Hypothalamus (tissue), 51 donors: Measurements from ENCODE around the gene CDH19.
A peak's percentile ranks its signal among the peaks of the same experiment; 100 is the strongest.

Experiments
- DNase-seq, 51 donors: peaks; one replicate each; lab custom pipeline; 2025; lab: John Stamatoyannopoulos, UW

The CDH19 gene, protein sequence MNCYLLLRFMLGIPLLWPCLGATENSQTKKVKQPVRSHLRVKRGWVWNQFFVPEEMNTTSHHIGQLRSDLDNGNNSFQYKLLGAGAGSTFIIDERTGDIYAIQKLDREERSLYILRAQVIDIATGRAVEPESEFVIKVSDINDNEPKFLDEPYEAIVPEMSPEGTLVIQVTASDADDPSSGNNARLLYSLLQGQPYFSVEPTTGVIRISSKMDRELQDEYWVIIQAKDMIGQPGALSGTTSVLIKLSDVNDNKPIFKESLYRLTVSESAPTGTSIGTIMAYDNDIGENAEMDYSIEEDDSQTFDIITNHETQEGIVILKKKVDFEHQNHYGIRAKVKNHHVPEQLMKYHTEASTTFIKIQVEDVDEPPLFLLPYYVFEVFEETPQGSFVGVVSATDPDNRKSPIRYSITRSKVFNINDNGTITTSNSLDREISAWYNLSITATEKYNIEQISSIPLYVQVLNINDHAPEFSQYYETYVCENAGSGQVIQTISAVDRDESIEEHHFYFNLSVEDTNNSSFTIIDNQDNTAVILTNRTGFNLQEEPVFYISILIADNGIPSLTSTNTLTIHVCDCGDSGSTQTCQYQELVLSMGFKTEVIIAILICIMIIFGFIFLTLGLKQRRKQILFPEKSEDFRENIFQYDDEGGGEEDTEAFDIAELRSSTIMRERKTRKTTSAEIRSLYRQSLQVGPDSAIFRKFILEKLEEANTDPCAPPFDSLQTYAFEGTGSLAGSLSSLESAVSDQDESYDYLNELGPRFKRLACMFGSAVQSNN

DNA sequence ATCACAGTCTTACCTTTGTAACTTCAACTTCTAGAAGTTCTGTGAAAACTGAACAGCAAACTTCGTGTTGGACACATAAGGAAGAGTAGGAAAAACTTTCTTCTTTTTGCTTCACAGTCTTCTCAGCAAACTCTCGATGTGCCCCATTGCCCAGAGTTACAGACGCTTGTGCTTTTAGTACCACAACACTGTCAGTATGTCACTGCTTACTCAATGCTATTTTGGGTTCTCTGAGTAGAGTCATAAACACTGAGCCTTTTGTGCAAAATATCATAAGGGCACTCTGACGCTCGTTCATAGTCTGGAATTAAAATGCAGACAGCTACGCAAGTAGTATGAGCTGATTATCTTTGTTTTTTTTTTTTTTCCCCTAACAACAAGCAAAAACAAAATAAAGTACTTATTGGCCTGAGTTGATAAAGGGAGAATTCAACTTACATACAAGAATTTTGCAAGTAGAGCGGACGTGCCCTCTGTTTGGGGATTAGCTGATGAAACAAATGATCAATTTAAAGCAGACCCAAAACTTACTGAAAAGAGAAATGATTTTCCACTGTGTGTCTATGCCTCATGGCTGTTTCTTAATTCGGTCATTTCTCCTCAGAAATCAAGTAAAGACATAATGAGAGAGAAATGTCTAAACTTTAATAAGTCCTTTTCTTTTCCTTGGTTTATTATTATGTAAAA is at the start of gene CDH19:
TSS of gene CDH19 (minus strand) at position 150 of the 687 bp plus-strand sequence. CDS start 31,886 bp downstream, outside the sequence.
- peak in 16 of 51 donors; percentile 1 to 72 (median 24) for DNase-seq

DNA sequence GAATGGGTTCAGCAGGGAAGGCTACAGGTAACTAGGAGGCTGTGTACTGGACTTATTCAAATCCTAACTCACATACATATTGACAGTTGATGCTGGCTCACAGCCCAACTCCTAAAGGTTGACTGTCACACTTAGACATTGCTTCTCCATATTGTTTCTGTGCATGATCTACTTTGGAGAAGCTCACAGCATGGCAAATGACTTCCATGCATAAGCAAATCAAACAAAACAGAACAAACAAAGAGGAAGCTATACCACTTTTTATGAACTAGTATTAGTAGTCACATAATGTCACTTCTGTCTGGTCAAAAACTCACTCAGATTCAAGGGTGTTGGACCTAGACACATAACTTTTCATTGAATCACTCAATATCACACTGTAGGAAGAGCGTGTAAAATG is 43.8 kb upstream of the CDH19 start:
- DNase-seq = no peak

- DNase-seq = no peak
These were observed 42.7 kb upstream of the CDH19 start for GRCh38 chr18:66646609-66647008.

GRCh38 chr18:66645983-66646382 is 42.1 kb upstream of the CDH19 start:
- DNase-seq = no peak

GRCh38 chr18:66641056-66641455 is 37.2 kb upstream of the CDH19 start:
- DNase-seq = no peak

- no peak for DNase-seq
These were observed 36.5 kb upstream of the CDH19 start for GRCh38 chr18:66640431-66640830.

- no peak for DNase-seq
These were observed 35.2 kb upstream of the CDH19 start for GRCh38 chr18:66638856-66639629.

- DNase-seq = no peak
These were observed 31.5 kb upstream of the CDH19 start for GRCh38 chr18:66635342-66635741.

DNA sequence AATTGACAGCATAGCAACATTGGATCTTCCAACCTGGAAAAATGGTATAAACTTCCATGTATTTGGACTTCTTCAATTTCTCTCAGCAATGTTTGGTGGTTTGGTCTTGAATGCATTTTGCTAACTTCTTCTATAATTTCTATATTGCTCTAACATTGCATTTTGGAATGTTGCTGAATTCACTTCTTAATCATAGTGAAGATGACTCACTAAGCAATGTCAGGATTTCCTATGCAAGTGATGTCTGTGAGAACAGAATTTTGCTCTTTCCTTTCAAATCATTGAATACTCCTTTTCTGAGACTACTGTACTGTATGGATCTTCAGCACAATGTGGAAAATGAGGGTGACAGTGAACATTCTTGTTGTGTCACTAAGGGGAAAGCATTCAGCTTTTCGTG is 28.9 kb upstream of the CDH19 start:
- no peak for DNase-seq

DNA sequence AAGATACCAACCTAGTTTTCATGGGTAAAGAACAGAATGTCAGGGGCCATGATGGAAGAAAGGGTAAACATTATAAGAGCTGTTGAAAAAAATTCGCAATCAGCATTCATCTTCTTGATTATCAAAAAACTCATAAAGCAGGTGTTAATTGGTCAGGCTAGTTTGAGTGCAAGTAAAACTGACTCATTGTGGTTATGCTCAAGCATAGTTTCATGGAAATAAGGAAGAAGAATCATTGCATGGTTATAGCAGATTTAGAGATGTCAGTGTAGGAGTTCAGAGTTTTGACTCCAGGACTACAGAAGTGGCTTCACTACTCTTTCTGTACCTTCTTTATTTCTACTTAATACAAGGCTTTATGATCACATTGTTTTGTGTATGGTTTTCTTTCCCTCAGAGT is 26.9 kb upstream of the CDH19 start:
- no peak for DNase-seq

GRCh38 chr18:66623821-66624220 is 19.9 kb upstream of the CDH19 start:
- DNase-seq = no peak

- no peak for DNase-seq
These were observed 18.1 kb upstream of the CDH19 start for GRCh38 chr18:66621816-66622576.

DNA sequence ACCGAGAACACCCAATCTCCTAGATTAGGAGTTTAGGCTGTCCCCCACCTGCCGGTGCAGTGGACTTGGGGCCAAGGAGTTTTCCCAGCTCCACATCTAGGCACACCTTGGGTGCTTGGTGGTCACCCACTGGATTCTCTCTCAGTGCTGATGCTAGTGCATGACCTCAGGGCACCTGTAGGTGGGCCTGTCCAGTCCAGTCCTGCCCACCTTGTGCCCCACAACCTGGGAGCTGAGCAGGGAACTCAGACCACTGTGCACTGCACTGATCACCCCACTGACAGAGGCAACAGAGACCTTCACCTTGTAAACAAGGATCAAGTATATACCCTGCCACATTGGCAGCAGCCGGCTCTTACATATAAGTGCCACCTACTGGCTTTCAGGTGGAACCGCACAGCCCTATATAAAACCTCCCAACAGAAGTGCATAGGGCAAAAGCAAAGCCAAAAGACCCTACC is 12.7 kb upstream of the CDH19 start:
- DNase-seq = peak in 14 of 51 donors; percentile 0 to 32 (median 8)

GRCh38 chr18:66615176-66615575 is 11.3 kb upstream of the CDH19 start:
- no peak for DNase-seq

DNA sequence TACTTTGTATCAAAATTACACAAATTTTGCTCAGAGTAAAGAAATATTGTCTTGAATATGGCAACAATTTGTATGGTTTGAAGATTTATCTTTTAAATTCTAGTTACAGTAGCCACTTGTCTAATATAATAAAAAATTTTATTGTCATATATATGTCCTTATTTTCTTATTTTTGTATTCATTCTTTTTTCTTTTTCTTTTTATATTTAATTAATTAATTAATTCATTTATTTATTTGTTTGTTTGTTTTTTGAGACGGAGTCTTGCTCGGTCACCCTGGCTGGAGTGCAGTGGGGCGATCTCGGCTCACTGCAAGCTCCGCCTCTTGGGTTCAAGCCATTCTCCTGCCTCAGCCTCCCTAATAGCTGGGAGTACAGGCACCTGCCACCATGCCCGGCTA is 3.7 kb upstream of the CDH19 start:
- DNase-seq = no peak

GRCh38 chr18:66601649-66602048 is 2.2 kb downstream of the CDH19 start:
- DNase-seq = no peak

- DNase-seq = no peak
These were observed 4.7 kb downstream of the CDH19 start for GRCh38 chr18:66599190-66599589.

DNA sequence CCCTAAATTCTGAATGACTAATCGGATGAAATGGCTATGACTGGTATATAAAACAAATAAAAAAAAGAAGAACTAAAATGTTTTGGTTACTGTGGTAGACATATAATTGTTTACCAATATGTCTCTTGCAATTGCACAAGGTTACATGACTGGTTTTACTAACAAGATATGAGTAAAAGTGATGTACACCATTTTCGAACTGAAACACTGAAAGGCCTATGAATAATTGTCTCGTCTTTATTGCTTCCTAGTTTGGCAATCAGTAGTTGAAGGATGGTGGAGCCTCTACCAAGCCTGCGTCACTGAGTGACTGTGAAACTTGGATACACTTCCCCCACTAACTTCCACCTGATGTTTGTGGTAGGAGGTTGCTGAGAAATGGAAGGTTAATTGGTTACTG is 16.5 kb downstream of the CDH19 start:
- DNase-seq = no peak

GRCh38 chr18:66582211-66582610 is 21.7 kb downstream of the CDH19 start:
- no peak for DNase-seq

DNA sequence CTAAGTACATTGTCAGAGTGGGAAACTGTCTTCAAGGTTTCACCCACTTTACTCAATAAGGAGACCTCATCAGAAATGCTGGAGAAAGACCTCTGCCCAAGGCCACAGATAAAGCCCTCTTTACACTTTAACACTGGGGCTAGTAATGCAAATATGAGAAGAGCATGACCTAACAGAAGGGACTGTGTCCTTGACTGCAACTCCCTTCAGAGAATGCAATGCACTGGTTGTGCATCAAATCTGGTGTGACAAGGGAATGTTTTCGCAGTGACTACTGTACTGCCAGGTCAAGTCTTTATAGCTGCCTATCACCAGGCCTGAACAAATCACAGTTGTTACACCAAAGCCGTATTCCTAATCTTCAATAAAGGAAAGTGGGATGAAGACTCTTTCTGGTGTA is 28.6 kb downstream of the CDH19 start:
- DNase-seq = peak in 1 of 51 donors; percentile 33
